MM.1S (cell line): Measurements from ENCODE around the gene SLC4A11.

Experiments used
- CTCF ChIP-seq: fragments of 300-600 bp; sonication (generic); IDR thresholded peaks from 2 replicates; pipeline ENCODE4 v1.5.1; 2016; ENCODE audit warnings: antibody characterized with exemption, low read length, mixed read lengths
- EZH2 ChIP-seq: fragments of 300-600 bp; sonication (generic); optimal IDR thresholded peaks from 2 replicates; pipeline ENCODE3; 2017; ENCODE audit warnings: low read depth, mild to moderate bottlenecking, antibody characterized with exemption, low read length, mixed read lengths
- EZH2phosphoT487 ChIP-seq: fragments of 300-600 bp; sonication (generic); IDR thresholded peaks from 2 replicates; pipeline ENCODE4 v1.6.1; 2018; ENCODE audit warnings: antibody characterized with exemption, low read length

DNA sequence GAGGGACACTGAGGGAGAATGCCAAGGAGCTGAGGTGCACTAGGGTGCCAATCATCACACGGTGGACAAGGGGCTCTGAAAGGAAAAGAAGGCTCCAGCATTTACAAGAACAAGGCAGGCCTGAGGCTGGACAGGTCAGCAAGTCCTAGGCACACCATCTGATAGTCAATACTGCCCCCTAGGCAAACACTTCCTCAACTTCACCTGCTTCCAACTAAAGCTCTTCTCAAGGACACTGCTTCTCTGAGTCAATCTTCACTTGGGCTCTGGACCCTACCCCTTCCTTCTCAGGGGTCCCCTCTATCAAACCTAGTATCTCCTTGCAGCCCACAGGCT is 37.7 kb upstream of the SLC4A11 start:
- TF ChIP-seq CTCF = peak; percentile 43
- TF ChIP-seq EZH2phosphoT487 = no peak
- TF ChIP-seq EZH2 = no peak
